ENCODE data around the gene TDRD7. TPM values are rescaled to one million over a fixed set of nuclear protein-coding genes. Genes with fewer than 3 reads are reported as not detected.

Gene TDRD7
- total and polyA plus RNA-seq, 2 donors, result 8.7 to 9.8 TPM

GRCh38 chr9:97382099-97382718 lies 29.7 kb upstream of the TDRD7 start:
- 84% methylated on average over 2 of the region's 2 CpGs for WGBS
- Histone ChIP-seq H3K27ac (ENCODE audit: low read depth) (no peak overlapping the region), H3K4me3 (ENCODE audit: low read depth, low read length) (no peak overlapping the region), H3K4me1 (ENCODE audit: insufficient read depth) (no peaks in the 10 kb centered on the region), H3K36me3 (ENCODE audit: insufficient read depth) (no peaks in the 10 kb centered on the region)
- DNase-seq (ENCODE audit: extremely low spot score), result no peak

- no peak overlapping the region for H3K27ac ChIP-seq (ENCODE audit: low read depth)
- no peak for DNase-seq (ENCODE audit: extremely low spot score)
- no peaks in the 10 kb centered on the region for H3K4me1 ChIP-seq (ENCODE audit: insufficient read depth)
- no peak overlapping the region for H3K4me3 ChIP-seq (ENCODE audit: low read depth, low read length)
- no peaks in the 10 kb centered on the region for H3K36me3 ChIP-seq (ENCODE audit: insufficient read depth)
- WGBS, result 67% methylated on average over 5 of the region's 5 CpGs
These were observed 27.3 kb upstream of the TDRD7 start for GRCh38 chr9:97384406-97385262.

GRCh38 chr9:97385626-97386264 lies 26.2 kb upstream of the TDRD7 start:
- H3K27ac ChIP-seq (ENCODE audit: low read depth), result no peak overlapping the region
- H3K4me1 ChIP-seq (ENCODE audit: insufficient read depth), result no peaks in the 10 kb centered on the region
- DNase-seq (ENCODE audit: extremely low spot score), result no peak
- 84% methylated on average over 15 of the region's 15 CpGs for WGBS
- no peak overlapping the region for H3K4me3 ChIP-seq (ENCODE audit: low read depth, low read length)
- no peaks in the 10 kb centered on the region for H3K36me3 ChIP-seq (ENCODE audit: insufficient read depth)

- no peak overlapping the region for H3K4me3 ChIP-seq (ENCODE audit: low read depth, low read length)
- WGBS, result 65% methylated on average over 1 of the region's 1 CpG
- no peak overlapping the region for H3K27ac ChIP-seq (ENCODE audit: low read depth)
- no peak for DNase-seq (ENCODE audit: extremely low spot score)
- H3K36me3 ChIP-seq (ENCODE audit: insufficient read depth), result no peaks in the 10 kb centered on the region
- H3K4me1 ChIP-seq (ENCODE audit: insufficient read depth), result no peaks in the 10 kb centered on the region
These were observed 25.6 kb upstream of the TDRD7 start for GRCh38 chr9:97386265-97386633.

- peak; percentile 41 for DNase-seq (ENCODE audit: extremely low spot score)
- H3K27ac ChIP-seq (ENCODE audit: low read depth), result no peak overlapping the region
- WGBS, result 4% methylated on average over 30 of the region's 30 CpGs
- no peak overlapping the region for H3K4me3 ChIP-seq (ENCODE audit: low read depth, low read length)
- H3K4me1 ChIP-seq (ENCODE audit: insufficient read depth), result no peaks in the 10 kb centered on the region
- no peaks in the 10 kb centered on the region for H3K36me3 ChIP-seq (ENCODE audit: insufficient read depth)
These were observed 25.0 kb upstream of the TDRD7 start for GRCh38 chr9:97386733-97387503.

GRCh38 chr9:97387504-97387886 lies 24.4 kb upstream of the TDRD7 start:
- WGBS, result 33% methylated on average over 13 of the region's 13 CpGs
- H3K4me3 ChIP-seq (ENCODE audit: low read depth, low read length), result no peak overlapping the region
- no peak for DNase-seq (ENCODE audit: extremely low spot score)
- no peaks in the 10 kb centered on the region for H3K36me3 ChIP-seq (ENCODE audit: insufficient read depth)
- H3K4me1 ChIP-seq (ENCODE audit: insufficient read depth), result no peaks in the 10 kb centered on the region
- H3K27ac ChIP-seq (ENCODE audit: low read depth), result no peak overlapping the region

- H3K27ac ChIP-seq (ENCODE audit: low read depth), result no peak overlapping the region
- H3K4me3 ChIP-seq (ENCODE audit: low read depth, low read length), result no peak overlapping the region
- no peaks in the 10 kb centered on the region for H3K36me3 ChIP-seq (ENCODE audit: insufficient read depth)
- H3K4me1 ChIP-seq (ENCODE audit: insufficient read depth), result no peaks in the 10 kb centered on the region
- WGBS, result 70% methylated on average over 5 of the region's 5 CpGs
- no peak for DNase-seq (ENCODE audit: extremely low spot score)
These were observed 23.8 kb upstream of the TDRD7 start for GRCh38 chr9:97387936-97388684.

GRCh38 chr9:97388721-97389238 lies 23.1 kb upstream of the TDRD7 start:
- DNase-seq (ENCODE audit: extremely low spot score), result no peak
- Histone ChIP-seq H3K36me3 (ENCODE audit: insufficient read depth) (no peaks in the 10 kb centered on the region), H3K27ac (ENCODE audit: low read depth) (no peak overlapping the region), H3K4me3 (ENCODE audit: low read depth, low read length) (no peak overlapping the region), H3K4me1 (ENCODE audit: insufficient read depth) (no peaks in the 10 kb centered on the region)
- 54% methylated on average over 5 of the region's 5 CpGs for WGBS

- Histone ChIP-seq H3K36me3 (ENCODE audit: insufficient read depth) (no peaks in the 10 kb centered on the region), H3K27ac (ENCODE audit: low read depth) (no peak overlapping the region), H3K4me3 (ENCODE audit: low read depth, low read length) (no peak overlapping the region), H3K4me1 (ENCODE audit: insufficient read depth) (no peaks in the 10 kb centered on the region)
- WGBS, result 74% methylated on average over 3 of the region's 3 CpGs
- DNase-seq (ENCODE audit: extremely low spot score), result no peak
These were observed 22.6 kb upstream of the TDRD7 start for GRCh38 chr9:97389249-97389648.

- H3K36me3 ChIP-seq (ENCODE audit: insufficient read depth), result no peaks in the 10 kb centered on the region
- H3K27ac ChIP-seq (ENCODE audit: low read depth), result no peak overlapping the region
- WGBS, result 78% methylated on average over 10 of the region's 10 CpGs
- H3K4me1 ChIP-seq (ENCODE audit: insufficient read depth), result no peaks in the 10 kb centered on the region
- DNase-seq (ENCODE audit: extremely low spot score), result no peak
- H3K4me3 ChIP-seq (ENCODE audit: low read depth, low read length), result no peak overlapping the region
These were observed 21.0 kb upstream of the TDRD7 start for GRCh38 chr9:97390791-97391406.

- Histone ChIP-seq H3K4me3 (ENCODE audit: low read depth, low read length) (no peak overlapping the region), H3K4me1 (ENCODE audit: insufficient read depth) (no peaks in the 10 kb centered on the region), H3K27ac (ENCODE audit: low read depth) (no peak overlapping the region), H3K36me3 (ENCODE audit: insufficient read depth) (no peaks in the 10 kb centered on the region)
- no peak for DNase-seq (ENCODE audit: extremely low spot score)
- WGBS, result 58% methylated on average over 3 of the region's 3 CpGs
These were observed 17.0 kb upstream of the TDRD7 start for GRCh38 chr9:97394881-97395280.

GRCh38 chr9:97395745-97396144 lies 16.2 kb upstream of the TDRD7 start:
- no peak overlapping the region for H3K27ac ChIP-seq (ENCODE audit: low read depth)
- H3K4me1 ChIP-seq (ENCODE audit: insufficient read depth), result no peaks in the 10 kb centered on the region
- no peak overlapping the region for H3K4me3 ChIP-seq (ENCODE audit: low read depth, low read length)
- no peaks in the 10 kb centered on the region for H3K36me3 ChIP-seq (ENCODE audit: insufficient read depth)
- DNase-seq (ENCODE audit: extremely low spot score), result no peak
- 91% methylated on average over 5 of the region's 5 CpGs for WGBS
